ENCODE data around the gene BPIFA3.

BPIFA3 gene

DNA sequence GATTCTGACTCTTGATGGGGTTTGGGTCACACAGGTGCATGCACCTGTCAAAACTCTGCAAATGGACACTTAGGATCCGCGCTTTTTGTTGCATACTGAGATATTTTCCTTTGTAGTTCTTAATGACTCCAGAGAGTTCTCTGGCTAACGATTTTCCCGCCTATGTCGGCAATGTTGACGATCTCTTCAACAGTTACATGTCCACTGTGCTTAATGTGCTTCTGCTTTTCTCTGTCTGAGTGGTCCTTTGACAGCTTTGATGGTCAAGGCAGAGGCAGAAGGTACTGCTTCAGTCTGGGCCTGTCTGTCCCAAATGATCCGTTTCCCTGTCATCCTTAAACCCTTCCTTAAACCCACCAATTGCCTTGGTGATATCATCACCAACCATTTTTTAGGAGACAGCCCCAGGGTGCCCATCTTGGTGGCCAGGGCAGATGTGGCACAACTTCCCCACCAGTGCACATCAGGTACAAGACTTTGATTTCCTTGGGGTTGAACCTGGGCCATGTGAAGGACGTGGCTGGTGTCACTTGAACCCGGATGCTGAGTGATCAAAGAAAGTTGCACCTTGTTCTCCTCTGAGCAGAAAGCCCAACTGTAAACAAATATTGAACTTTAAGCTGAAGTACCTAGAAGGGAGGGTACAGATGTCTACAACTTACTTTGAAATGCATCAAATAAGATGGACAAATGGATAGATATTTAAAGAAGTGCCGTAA lies 55.2 kb downstream of the BPIFA3 start:
- no peak for DNase-seq

DNA sequence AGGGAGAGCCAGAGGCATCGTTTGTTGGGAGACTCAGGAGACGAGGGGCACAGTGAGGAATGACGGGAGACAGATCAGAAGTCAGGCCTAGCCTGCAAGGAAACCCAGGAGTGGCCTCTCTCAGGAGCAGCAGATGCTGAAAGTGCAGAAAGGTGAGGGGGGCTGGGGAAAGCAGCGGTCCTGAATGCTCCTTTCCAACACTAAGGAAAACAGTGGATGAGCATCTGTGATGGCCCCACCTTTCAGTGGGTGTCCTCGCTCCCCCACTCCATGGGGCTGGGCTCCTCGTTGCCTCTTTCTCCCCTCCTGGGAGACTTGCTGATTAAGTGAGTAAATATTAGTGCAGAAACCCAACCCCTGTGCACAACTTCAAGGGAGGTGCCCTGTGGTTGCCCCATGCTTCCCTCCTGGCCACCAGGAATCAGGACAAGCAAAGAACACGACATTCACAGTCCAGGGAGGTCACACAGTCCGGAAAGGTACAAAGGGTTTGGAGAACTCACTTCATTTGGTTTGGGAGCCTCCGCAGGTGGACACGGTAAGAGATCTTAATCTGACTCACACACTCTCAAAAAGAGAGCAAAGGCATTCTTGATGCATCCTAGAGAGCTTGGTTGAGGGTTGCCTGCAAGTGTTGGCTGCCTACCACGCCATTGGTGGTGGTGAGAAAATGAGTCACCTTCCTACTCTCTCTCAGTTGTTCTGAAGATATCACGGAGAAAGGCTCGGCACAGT lies 56.1 kb downstream of the BPIFA3 start:
- DNase-seq = no peak

DNA sequence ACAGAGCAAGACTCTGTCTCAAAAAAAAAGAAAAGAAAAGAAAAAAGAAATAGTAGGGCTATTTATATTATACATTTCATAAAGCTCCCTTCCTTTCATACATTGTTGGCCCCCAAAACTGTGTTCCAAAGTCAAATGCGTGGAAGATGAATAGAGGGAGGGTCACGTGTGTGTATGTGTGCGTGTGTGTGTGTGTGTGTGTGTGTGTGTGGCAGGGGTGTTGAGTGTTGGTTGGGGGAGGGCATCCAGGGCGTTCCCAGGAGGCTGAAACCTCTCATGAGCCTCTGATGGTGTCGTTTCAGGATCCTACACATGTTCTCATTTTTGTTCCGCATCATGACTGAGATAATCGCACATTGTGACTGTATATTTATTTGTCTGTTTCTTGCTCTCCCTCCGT lies 58.1 kb downstream of the BPIFA3 start:
- no peak for DNase-seq

DNA sequence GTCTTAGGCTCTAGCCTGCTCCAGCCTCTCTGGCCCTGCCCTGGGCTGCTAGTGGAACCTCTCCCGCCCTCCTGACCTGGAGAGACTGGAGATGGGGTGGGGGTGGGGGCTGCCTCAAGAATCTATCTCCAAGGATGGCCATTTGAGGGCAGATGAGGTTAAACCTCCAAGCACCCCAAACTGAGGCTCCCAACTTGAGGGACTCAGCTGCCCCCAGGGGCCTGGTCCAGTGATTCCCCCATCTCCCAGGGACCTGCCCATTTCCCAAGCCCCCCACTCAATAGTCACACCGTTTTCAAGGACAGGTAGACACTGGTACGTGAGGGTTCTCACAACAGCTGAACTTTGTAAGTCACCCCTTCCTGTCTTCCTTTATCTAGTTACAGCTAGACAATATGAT lies 58.7 kb downstream of the BPIFA3 start:
- DNase-seq = no peak

DNA sequence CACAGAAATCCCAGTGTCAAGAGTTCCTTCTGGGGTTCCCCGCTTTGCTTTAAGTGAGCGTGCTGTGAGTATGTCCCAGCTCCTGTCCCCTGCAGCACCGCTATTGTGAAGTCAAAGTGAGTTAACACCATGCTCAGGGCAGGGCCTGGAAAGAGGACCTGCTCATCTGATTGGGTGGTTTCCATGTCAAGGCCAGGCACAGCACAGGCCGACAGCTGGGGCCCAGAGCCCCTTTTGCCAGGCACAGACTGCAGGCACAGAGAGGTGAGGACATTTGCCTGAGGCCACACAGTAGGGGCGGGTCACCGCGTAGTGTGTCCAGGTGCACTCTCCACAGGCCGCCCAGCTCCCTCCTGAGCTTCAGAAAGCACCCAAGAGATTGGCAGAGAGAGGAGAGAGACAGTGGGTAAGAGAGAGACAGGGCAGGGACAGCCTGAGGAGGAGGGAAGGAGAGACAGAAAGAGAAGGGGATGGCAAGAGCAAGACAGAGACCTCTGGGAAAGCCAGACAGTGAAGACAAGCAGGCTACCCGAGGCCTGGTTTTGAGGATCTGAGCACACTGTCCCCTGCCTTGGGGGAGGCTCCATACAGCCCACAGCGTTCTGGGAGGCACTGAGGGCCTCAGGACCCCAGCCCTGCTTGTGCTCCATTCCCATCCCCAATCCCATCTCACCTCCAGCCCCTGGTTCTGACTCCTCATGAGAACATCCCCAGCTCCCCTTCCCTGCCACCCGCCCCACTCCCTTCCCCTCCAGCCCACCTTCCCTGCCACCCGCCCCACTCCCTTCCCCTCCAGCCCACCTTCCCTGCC lies 59.4 kb downstream of the BPIFA3 start:
- no peak for DNase-seq
